Suprapubic skin (tissue), 4 donors: Measurements from ENCODE around the gene DNAH14.

Source experiments
- CTCF ChIP-seq, 2 donors: fragments of 200-600 bp in 1 of 2; fragments of 450-650 bp in 1 of 2; sonication (generic) in 1 of 2; IDR thresholded peaks; one replicate each; pipeline ENCODE4 v1.5.1; 2016 to 2019; ENCODE audit warnings: antibody characterized with exemption in 2 of 2, mild to moderate bottlenecking in 1 of 2, moderate library complexity in 1 of 2
- POLR2A ChIP-seq, 2 donors: fragments of 450-650 bp; IDR thresholded peaks; one replicate each; pipeline ENCODE4 v1.6.1; 2017; ENCODE audit warnings: antibody characterized with exemption in 2 of 2, mild to moderate bottlenecking in 2 of 2, moderate library complexity in 2 of 2
- POLR2AphosphoS5 ChIP-seq, 3 donors: sonication (generic); formaldehyde crosslinking; IDR thresholded peaks; one replicate each; pipeline ENCODE4 v1.6.1; 2017; ENCODE audit warnings: antibody characterized with exemption in 3 of 3

DNA sequence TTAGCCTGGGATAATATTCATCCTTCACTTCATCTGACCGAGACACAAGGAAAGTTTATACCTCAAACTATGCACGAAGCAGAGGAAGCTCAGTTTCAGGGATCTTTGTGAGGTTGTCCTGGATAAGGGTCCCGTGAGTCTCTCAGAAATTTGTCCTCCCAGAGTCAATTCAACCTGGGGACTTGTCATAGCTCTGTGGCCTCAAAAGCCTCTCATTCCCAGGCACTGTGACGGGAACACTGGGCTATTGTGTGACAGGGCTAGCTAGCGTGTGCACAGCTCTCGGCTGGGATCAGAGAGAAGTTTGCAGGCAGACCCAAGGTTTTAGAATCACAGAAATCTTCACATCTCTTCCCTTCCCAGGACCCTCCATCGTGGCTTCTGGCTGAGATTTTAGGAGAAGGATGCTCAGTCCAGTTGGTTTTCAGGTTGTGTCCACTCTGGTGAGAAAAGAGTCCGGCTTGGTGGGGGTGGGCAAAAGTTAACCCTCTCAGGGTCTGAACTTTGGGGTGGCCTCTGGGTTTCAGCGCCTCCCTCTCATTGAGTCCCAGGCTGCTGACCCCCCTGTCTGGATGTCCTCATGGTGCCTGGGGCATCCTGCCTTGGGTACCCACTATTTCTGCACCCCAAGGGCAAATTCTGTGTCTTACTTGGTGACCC, 518.8 kb downstream of the DNAH14 start:
- TF ChIP-seq CTCF (IDR thresholded peaks at IDR 0.05): no peak
- TF ChIP-seq POLR2AphosphoS5 (IDR thresholded peaks at IDR 0.05): no peak
- TF ChIP-seq POLR2A (IDR thresholded peaks at IDR 0.05): no peak
